Hematopoietic multipotent progenitor cell treated with erythropoietin and hydrocortisone succinate and interleukin-3 and kit ligand, for 8 days (in vitro differentiated cells): ENCODE data around the gene WRAP53.

Experiments
- DNase-seq: peaks from one replicate; pipeline ENCODE4 v3.0.0-alpha.2; 2015

WRAP53 gene

DNA sequence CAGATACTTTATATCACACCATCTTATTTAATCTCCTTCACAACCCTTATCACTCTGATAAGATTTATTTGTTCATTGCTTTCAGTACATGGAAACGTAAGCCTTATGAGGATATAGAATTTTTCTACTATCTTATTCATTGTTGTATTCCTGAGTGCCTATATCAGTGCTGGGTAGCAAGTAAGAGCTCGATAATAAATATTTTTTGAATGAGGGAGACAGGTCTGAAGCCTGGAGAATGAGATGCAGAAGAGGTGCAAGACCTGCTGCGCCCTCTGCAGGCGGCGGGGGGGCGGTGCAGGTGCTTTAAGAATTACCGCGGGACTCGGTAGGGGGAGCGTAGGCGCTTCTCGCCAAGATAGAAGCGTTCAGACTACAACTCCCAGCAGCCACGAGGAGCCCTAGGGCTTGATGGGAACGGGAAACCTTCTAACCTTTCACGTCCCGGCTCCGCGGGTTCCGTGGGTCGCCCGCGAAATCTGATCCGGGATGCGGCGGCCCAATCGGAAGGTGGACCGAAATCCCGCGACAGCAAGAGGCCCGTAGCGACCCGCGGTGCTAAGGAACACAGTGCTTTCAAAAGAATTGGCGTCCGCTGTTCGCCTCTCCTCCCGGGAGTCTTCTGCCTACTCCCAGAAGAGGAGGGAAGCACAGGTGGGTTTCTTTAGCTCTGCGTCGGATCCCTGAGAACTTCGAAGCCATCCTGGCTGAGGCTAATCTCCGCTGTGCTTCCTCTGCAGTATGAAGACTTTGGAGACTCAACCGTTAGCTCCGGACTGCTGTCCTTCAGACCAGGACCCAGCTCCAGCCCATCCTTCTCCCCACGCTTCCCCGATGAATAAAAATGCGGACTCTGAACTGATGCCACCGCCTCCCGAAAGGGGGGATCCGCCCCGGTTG is at the start of gene WRAP53:
Gene WRAP53 (plus strand): TSS at position 570 of the 900 bp plus-strand sequence. CDS start 172 bp downstream, at position 742.
- DNase-seq, result peak; percentile 98

DNA sequence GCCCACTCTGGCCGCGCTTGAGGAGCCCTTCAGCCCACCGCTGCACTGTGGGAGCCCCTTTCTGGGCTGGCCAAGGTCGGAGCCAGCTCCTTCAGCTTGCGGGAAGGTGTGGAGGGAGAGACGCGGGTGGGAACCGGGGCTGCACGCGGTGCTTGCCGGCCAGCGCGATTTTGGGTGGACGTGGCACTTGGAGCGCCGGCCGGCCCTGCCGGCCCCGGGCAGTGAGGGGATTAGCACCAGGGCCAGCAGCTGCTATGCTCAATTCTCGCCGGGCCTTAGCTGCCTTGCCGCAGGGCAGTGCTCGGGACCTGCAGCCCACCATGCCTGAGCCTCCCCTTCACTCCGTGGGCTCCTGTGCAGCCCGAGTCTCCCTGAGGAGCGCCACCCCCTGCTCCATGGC is 47.5 kb upstream of the WRAP53 start:
- DNase-seq, result no peak

DNA sequence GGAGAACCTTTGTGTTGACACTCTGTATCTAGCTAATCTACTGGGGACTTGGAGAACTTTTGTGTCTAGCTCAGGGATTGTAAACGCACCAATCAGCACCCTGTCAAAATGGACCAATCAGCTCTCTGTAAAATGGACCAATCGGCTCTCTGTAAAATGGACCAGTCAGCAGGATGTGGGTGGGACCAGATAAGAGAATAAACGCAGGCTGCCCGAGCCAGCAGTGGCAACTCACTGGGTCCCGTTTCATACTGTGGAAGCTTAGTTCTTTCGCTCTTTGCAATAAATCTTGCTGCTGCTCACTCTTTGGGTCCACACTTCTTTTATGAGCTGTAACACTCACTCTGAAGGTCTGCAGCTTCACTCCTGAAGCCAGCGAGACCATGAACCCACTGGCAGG is 46.6 kb upstream of the WRAP53 start:
- DNase-seq, result peak; percentile 23

GRCh38 chr17:7644775-7645174 is 43.5 kb upstream of the WRAP53 start:
- DNase-seq, result no peak

- DNase-seq, result no peak
These were observed 41.8 kb upstream of the WRAP53 start for GRCh38 chr17:7646457-7646856.

- peak; percentile 30 for DNase-seq
These were observed 41.3 kb upstream of the WRAP53 start for GRCh38 chr17:7647018-7647417.

- DNase-seq, result peak; percentile 100
These were observed 37.7 kb upstream of the WRAP53 start, which contains the start of gene ATP1B2 for GRCh38 chr17:7650509-7651096. Gene ATP1B2 (plus strand): TSS chr17:7650926. CDS start chr17:7651519, 593 bp downstream.

GRCh38 chr17:7651097-7651664 is 37.1 kb upstream of the WRAP53 start:
- DNase-seq, result no peak

DNA sequence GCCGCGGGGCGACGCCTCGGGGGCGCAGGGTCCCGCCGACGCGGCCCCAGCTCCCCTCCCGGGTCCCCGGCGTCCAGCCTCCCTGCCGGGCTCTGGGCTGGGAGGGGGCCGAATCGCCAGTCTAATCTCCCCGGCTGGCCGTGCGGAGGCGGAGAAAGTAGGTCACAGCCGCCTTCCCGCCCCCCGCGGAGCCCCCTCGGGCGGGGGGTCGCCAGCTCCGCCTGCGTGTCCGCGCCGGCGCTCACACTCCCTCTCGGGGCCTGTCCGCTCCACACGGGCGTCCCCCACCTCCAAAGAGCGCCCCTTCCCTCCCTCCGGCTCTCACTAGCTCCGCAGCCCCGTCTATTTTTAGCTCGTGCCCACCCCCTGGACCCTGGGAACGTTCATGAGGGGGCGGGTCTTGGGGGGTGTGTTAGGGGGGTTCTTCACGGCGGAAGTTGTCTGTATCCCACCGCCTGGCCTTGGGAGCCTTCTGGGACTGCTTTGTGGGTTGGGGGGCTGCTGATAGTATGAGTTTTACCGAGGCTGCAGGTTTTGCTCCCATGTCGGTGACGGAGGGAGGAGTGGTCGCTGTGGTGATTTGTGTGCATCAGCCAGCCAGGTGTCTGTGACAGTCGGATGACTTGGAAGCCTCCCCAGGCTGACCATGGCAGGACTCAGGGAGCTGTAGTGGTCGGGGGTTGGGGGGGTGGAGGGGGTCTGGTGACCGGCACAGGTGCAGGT is 36.5 kb upstream of the WRAP53 start:
- no peak for DNase-seq

GRCh38 chr17:7652388-7653356 is 35.6 kb upstream of the WRAP53 start:
- peak; percentile 19 for DNase-seq

- DNase-seq, result no peak
These were observed 33.3 kb upstream of the WRAP53 start for GRCh38 chr17:7654832-7655540.

GRCh38 chr17:7655541-7655840 is 32.8 kb upstream of the WRAP53 start:
- DNase-seq, result no peak

DNA sequence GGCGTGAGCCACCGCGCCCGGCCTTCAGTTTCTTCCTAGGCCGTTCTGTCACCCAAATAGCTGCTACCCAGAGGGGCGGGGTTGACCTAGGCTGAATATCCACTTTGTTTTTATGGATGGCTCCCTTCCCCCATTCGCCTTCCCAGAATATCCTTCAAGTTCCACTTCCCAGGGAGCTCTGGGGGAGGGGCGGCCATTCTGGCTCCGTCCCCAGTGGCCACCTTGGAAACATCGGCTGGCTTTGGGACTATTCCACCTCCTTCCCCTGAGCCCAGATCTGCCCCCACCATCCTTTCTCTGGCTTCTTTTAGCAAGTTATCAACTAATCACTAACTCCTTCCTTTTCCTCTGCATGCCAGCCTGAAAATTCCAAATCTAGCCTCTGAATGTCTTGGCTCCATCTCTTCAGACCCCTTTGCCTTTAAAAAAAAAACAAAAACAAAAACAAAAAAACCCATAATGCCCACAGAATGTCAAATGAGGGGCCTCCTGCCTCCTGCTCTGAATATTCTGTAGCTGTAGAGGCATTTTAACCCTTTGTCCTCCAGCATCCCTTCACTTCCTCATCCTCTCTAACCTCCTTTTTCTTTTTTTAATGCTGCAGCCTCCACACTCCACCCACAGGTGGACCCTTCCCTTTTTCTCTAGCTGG is 31.2 kb upstream of the WRAP53 start:
- DNase-seq, result no peak

- no peak for DNase-seq
These were observed 20.4 kb upstream of the WRAP53 start for GRCh38 chr17:7667656-7668406.

DNA sequence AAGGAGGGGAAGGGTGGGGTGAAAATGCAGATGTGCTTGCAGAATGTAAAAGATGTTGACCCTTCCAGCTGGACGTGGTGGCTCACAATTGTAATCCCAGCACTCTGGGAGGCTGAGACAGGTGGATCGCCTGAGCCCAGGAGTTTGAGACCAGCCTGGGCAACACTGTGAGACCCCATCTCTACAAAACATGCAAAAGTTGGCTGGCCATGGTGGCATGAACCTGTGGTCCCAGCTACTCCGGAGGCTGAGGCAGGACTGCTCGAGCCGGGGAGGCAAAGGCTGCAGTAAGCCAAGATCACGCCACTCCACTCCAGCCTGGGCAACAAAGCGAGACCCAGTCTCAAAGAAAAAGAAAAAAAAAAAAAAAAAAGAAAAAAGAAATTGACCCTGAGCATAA is 19.8 kb upstream of the WRAP53 start:
- DNase-seq, result no peak

DNA sequence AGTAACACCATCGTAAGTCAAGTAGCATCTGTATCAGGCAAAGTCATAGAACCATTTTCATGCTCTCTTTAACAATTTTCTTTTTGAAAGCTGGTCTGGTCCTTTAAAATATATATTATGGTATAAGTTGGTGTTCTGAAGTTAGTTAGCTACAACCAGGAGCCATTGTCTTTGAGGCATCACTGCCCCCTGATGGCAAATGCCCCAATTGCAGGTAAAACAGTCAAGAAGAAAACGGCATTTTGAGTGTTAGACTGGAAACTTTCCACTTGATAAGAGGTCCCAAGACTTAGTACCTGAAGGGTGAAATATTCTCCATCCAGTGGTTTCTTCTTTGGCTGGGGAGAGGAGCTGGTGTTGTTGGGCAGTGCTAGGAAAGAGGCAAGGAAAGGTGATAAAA is 15.0 kb upstream of the WRAP53 start:
- peak; percentile 78 for DNase-seq

DNA sequence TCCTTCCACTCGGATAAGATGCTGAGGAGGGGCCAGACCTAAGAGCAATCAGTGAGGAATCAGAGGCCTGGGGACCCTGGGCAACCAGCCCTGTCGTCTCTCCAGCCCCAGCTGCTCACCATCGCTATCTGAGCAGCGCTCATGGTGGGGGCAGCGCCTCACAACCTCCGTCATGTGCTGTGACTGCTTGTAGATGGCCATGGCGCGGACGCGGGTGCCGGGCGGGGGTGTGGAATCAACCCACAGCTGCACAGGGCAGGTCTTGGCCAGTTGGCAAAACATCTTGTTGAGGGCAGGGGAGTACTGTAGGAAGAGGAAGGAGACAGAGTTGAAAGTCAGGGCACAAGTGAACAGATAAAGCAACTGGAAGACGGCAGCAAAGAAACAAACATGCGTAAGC is 13.3 kb upstream of the WRAP53 start:
- no peak for DNase-seq

- DNase-seq, result no peak
These were observed 11.7 kb upstream of the WRAP53 start for GRCh38 chr17:7676533-7676932.

- DNase-seq, result no peak
These were observed 10.7 kb upstream of the WRAP53 start for GRCh38 chr17:7677388-7678067.
